OCI-LY3 (cell line): ENCODE measurements around the gene TCF23.

Source experiments
- CTCF ChIP-seq: fragments of 200-600, 300-600 bp; sonication (generic); IDR thresholded peaks from 2 replicates; pipeline ENCODE4 v1.5.1; 2014; ENCODE audit warnings: antibody characterized with exemption, low read length, low read depth
- EZH2phosphoT487 ChIP-seq: fragments of 200-600 bp; shearing (Covaris generic); IDR thresholded peaks from 2 replicates; pipeline ENCODE4 v1.6.1; 2018; ENCODE audit warnings: antibody characterized with exemption, mixed run types, low read depth

- TF ChIP-seq CTCF (no peak), EZH2phosphoT487 (no peak)
Measured at GRCh38 chr2:27131429-27131828, 17.4 kb upstream of the TCF23 start.
